PC-9 (cell line): ENCODE data around the gene HINT2. TPM values are rescaled to one million over a fixed set of nuclear protein-coding genes. Genes with fewer than 3 reads are reported as not detected.

ENCODE experiments used
- BruUV-seq: library from RNA; stranded (reverse); fragments of 400-500 nt; replicated peaks from 2 replicates; lab custom pipeline; 2021; lab: Mats Ljungman, UMichigan
- CTCF ChIA-PET: fragments of 300-600 bp; sonication (Branson Sonifier 250); formaldehyde crosslinking; loops from one replicate; lab custom pipeline; 2022; ENCODE audit warnings: antibody characterized with exemption; lab: Charles Lee
- POLR2A ChIA-PET: fragments of 300-600 bp; sonication (Branson Sonifier 250); formaldehyde crosslinking; loops from one replicate; lab custom pipeline; 2022; ENCODE audit warnings: antibody characterized with exemption; ENCODE audit not compliant: unreplicated experiment; lab: Charles Lee
- DNase-seq, 2 experiments: peaks; one replicate each; pipeline versions ENCODE4 v3.0.0 to v3.0.0-alpha.2; 2015 to 2022; ENCODE audit warnings: mixed read lengths in 1 of 2
- H2AFZ ChIP-seq: fragments of 200-600 bp; sonication (generic); 2 replicates; pipeline ENCODE4 v1.8.1; 2017; ENCODE audit warnings: antibody characterized with exemption
- H3F3A ChIP-seq: fragments of 200-600 bp; sonication (generic); 2 replicates; pipeline ENCODE4 v1.8.1; 2017; ENCODE audit warnings: antibody characterized with exemption, mild to moderate bottlenecking, low read depth; ENCODE audit not compliant: insufficient read depth
- H3K27ac ChIP-seq: fragments of 200-600 bp; sonication (generic); 2 replicates; pipeline ENCODE4 v1.6.1; 2016; ENCODE audit warnings: mixed run types
- H3K27me3 ChIP-seq: fragments of 200-600 bp; sonication (generic); 2 replicates; pipeline ENCODE4 v1.6.1; 2016; ENCODE audit warnings: low read depth, mixed run types; ENCODE audit not compliant: insufficient read depth
- H3K36me3 ChIP-seq: fragments of 200-600 bp; sonication (generic); 2 replicates; pipeline ENCODE4 v1.6.1; 2016; ENCODE audit warnings: low read depth, mixed run types
- H3K4me1 ChIP-seq: fragments of 200-600 bp; sonication (generic); replicated peaks from 2 replicates; pipeline ENCODE4 v1.6.1; 2016; ENCODE audit warnings: mixed run types; ENCODE audit not compliant: insufficient read depth
- H3K4me2 ChIP-seq: fragments of 200-600 bp; sonication (generic); 2 replicates; pipeline ENCODE4 v1.6.1; 2017; ENCODE audit warnings: mixed run types
- H3K4me3 ChIP-seq: fragments of 200-600 bp; sonication (generic); 2 replicates; pipeline ENCODE4 v1.6.1; 2016; ENCODE audit warnings: mixed run types
- H3K79me2 ChIP-seq: fragments of 200-600 bp; sonication (generic); 2 replicates; pipeline ENCODE4 v1.6.1; 2017; ENCODE audit warnings: low read depth, mixed run types
- H3K9me2 ChIP-seq: fragments of 200-600 bp; sonication (generic); 2 replicates; pipeline ENCODE4 v1.8.1; 2017; ENCODE audit warnings: mild to moderate bottlenecking; ENCODE audit not compliant: insufficient read depth
- H3K9me3 ChIP-seq: fragments of 200-600 bp; sonication (generic); 2 replicates; pipeline ENCODE4 v1.8.1; 2016; ENCODE audit warnings: low read depth; ENCODE audit not compliant: insufficient read depth
- H4K20me1 ChIP-seq: fragments of 200-600 bp; sonication (generic); 2 replicates; pipeline ENCODE4 v1.8.1; 2017; ENCODE audit not compliant: insufficient read depth
- EZH2 ChIP-seq: fragments of 200-600 bp; sonication (generic); IDR thresholded peaks from 2 replicates; pipeline ENCODE4 v1.8.0; 2017; ENCODE audit warnings: antibody characterized with exemption, low read depth
- intact Hi-C: fragments of 100-400 bp; cut with micrococcal nuclease; formaldehyde crosslinking; loops from one replicate; pipeline ENCODE4 v1.10.0; 2022; ENCODE audit not compliant: unreplicated experiment
- total RNA-seq: library from RNA; stranded (reverse); gene quantifications from 2 replicates; pipeline ENCODE4 v1.2.3, GENCODE V29; 2021
- TF ChIP-seq, protein P1 (sequence below): fragments of 200-600 bp; sonication (generic); conservative IDR thresholded peaks from 2 replicates; pipeline ENCODE4 v1.6.1; 2017; ENCODE audit warnings: mixed run types, antibody characterized with exemption, mild to moderate bottlenecking, moderate library complexity

Gene HINT2
- total RNA-seq, 1 experiment from 2014 or later = 53.1 TPM

DNA sequence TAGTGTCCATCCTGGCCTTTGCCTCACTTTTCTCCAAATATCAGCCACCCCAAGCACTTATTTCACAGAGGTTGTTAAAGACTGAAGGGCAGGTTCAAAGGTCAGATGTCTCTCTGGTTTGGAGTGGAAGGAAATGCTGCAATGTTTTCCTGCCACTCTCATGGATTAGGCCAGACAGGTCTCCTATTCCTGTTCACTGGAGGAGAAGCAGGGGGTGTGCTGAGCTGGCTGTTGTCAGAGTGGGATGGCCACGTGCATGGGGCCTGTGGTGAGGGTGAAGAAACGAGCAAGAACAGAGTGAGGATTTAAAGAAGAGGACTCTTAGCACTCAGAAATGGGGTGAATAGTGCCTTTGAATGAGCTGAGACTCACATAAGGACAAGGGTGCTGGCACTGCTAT, 20.9 kb upstream of the HINT2 start:
- Histone ChIP-seq H2AFZ (no peak overlapping the region), H3F3A (no peaks in the 10 kb centered on the region; the same call in 1 of the 2 replicates), H3K79me2 (no peaks in the 10 kb centered on the region), H4K20me1 (no peaks in the 10 kb centered on the region), H3K27ac (no peak overlapping the region), H3K4me1 (peaks cover 12% of the 10 kb centered on the region), H3K4me2 (no peak overlapping the region), H3K9me2 (no peaks in the 10 kb centered on the region), H3K36me3 (no peaks in the 10 kb centered on the region), H3K27me3 (no peaks in the 10 kb centered on the region), H3K4me3 (no peak overlapping the region), H3K9me3 (no peaks in the 10 kb centered on the region)
- intact Hi-C loops = no loop called here
- ChIA-PET CTCF (no interaction called here), POLR2A (no interaction called here)
- TF ChIP-seq, protein P1, sequence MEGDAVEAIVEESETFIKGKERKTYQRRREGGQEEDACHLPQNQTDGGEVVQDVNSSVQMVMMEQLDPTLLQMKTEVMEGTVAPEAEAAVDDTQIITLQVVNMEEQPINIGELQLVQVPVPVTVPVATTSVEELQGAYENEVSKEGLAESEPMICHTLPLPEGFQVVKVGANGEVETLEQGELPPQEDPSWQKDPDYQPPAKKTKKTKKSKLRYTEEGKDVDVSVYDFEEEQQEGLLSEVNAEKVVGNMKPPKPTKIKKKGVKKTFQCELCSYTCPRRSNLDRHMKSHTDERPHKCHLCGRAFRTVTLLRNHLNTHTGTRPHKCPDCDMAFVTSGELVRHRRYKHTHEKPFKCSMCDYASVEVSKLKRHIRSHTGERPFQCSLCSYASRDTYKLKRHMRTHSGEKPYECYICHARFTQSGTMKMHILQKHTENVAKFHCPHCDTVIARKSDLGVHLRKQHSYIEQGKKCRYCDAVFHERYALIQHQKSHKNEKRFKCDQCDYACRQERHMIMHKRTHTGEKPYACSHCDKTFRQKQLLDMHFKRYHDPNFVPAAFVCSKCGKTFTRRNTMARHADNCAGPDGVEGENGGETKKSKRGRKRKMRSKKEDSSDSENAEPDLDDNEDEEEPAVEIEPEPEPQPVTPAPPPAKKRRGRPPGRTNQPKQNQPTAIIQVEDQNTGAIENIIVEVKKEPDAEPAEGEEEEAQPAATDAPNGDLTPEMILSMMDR = no peak
- no peak for TF ChIP-seq EZH2
- DNase-seq = no peak
- no TSS peak for BruUV-seq

DNA sequence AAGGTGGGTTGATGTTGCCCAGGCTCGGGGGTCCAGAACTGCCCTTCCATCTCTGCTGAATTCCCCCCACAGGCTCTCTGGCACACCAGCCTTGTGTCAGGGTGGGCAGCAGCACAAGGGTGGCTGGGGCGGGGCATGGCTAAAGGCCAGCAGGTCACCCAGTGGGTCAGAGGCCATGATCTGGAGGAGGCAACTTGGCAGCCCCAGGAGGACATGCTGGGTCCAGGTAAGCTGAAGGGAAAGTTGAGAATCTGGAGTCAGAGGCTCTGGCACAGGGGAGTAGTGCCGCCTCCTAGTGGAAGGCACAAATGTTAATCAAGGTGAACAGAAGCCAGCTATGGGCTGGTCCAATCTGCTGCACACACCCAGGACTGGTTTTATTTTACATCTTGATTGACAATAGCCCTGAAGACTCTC, 20.4 kb upstream of the HINT2 start:
- H3K9me3 ChIP-seq = no peaks in the 10 kb centered on the region
- H3K27ac ChIP-seq = no peak overlapping the region
- DNase-seq = no peak
- intact Hi-C loops = no loop called here
- no TSS peak for BruUV-seq
- H3K9me2 ChIP-seq = no peaks in the 10 kb centered on the region
- H3K4me3 ChIP-seq = no peak overlapping the region
- no peaks in the 10 kb centered on the region; the same call in 1 of the 2 replicates for H3F3A ChIP-seq
- CTCF ChIA-PET = no interaction called here
- H2AFZ ChIP-seq = no peak overlapping the region
- no peaks in the 10 kb centered on the region for H3K36me3 ChIP-seq
- TF ChIP-seq EZH2 = no peak
- TF ChIP-seq, protein P1 = no peak; the same call in 1 of the 2 replicates
- POLR2A ChIA-PET = no interaction called here
- H3K4me1 ChIP-seq = peaks cover 12% of the 10 kb centered on the region
- H4K20me1 ChIP-seq = no peaks in the 10 kb centered on the region
- no peaks in the 10 kb centered on the region for H3K79me2 ChIP-seq
- no peak overlapping the region for H3K4me2 ChIP-seq
- no peaks in the 10 kb centered on the region for H3K27me3 ChIP-seq

- Histone ChIP-seq H3K9me2 (no peaks in the 10 kb centered on the region), H3K27ac (no peak overlapping the region), H3K4me3 (no peak overlapping the region), H4K20me1 (no peaks in the 10 kb centered on the region), H2AFZ (no peak overlapping the region), H3K9me3 (no peaks in the 10 kb centered on the region), H3K4me1 (peaks cover 12% of the 10 kb centered on the region), H3F3A (no peaks in the 10 kb centered on the region; the same call in 1 of the 2 replicates), H3K36me3 (no peaks in the 10 kb centered on the region), H3K79me2 (no peaks in the 10 kb centered on the region), H3K4me2 (no peak overlapping the region), H3K27me3 (no peaks in the 10 kb centered on the region)
- TF ChIP-seq EZH2 = no peak
- TF ChIP-seq, protein P1 = no peak
- POLR2A ChIA-PET = interaction anchor here (0.6 kb wide), 1 partner anchor 63 kb away, joined by 6 read pairs; no protein-coding TSS in a partner anchor
- intact Hi-C loops = no loop called here
- no peak for DNase-seq
- BruUV-seq = no TSS peak
- CTCF ChIA-PET = no interaction called here
Observed at GRCh38 chr9:35834260-35835215, 19.7 kb upstream of the HINT2 start.
